Common myeloid progenitor, CD34-positive (primary cell): ENCODE data around the gene NUAK1.

Experiments
- CTCF ChIA-PET: fragments of 350-600 bp; sonication (Branson Sonifier 250); formaldehyde crosslinking; loops from one replicate; lab custom pipeline; 2021; ENCODE audit warnings: antibody characterized with exemption; lab: Charles Lee
- POLR2A ChIA-PET: fragments of 350-600 bp; sonication (Branson Sonifier 250); formaldehyde crosslinking; loops from one replicate; lab custom pipeline; 2021; ENCODE audit warnings: antibody characterized with exemption; lab: Charles Lee
- DNase-seq, 3 donors: peaks; one replicate each; pipeline versions ENCODE4 v3.0.0 to v3.0.0-alpha.2; 2013
- H3K27ac ChIP-seq, 2 experiments: 1 replicate in 1 of 2; 2 replicates in 1 of 2; pipeline ENCODE4 v1.7.0; 2013; ENCODE audit warnings: inconsistent platforms in 2 of 2, low read length in 2 of 2, mild to moderate bottlenecking in 2 of 2, low read depth in 1 of 2, moderate library complexity in 1 of 2; ENCODE audit not compliant: severe bottlenecking in 2 of 2, insufficient read depth in 1 of 2, poor library complexity in 1 of 2
- H3K27me3 ChIP-seq, 5 experiments: replicated peaks in 2 of 5; 1 replicate in 3 of 5; 2 replicates in 2 of 5; pipeline versions ENCODE4 v1.6.1 to v1.7.0; 2013; ENCODE audit warnings: low read length in 4 of 5, mild to moderate bottlenecking in 2 of 5, moderate library complexity in 2 of 5, inconsistent platforms in 1 of 5; ENCODE audit not compliant: insufficient read depth in 5 of 5, control insufficient read depth in 4 of 5
- H3K36me3 ChIP-seq, 4 experiments: 1 replicate in 2 of 4; 2 replicates in 2 of 4; pipeline versions ENCODE4 v1.6.1 to v1.7.0; 2013; ENCODE audit warnings: low read length in 3 of 4, control low read depth in 1 of 4, mild to moderate bottlenecking in 1 of 4; ENCODE audit not compliant: control insufficient read depth in 4 of 4, insufficient read depth in 4 of 4
- H3K4me1 ChIP-seq, 4 experiments: 1 replicate in 3 of 4; 2 replicates in 1 of 4; pipeline versions ENCODE4 v1.6.1 to v1.7.1; 2013; ENCODE audit warnings: low read length in 3 of 4, mild to moderate bottlenecking in 3 of 4, control low read depth in 1 of 4, inconsistent platforms in 1 of 4, moderate library complexity in 1 of 4; ENCODE audit not compliant: control insufficient read depth in 4 of 4, insufficient read depth in 4 of 4; ENCODE audit errors: control extremely low read depth in 1 of 4
- H3K4me3 ChIP-seq, 7 experiments: 1 replicate in 4 of 7; 2 replicates in 3 of 7; pipeline versions ENCODE4 v1.5.1 to v1.7.0; 2013; ENCODE audit warnings: mild to moderate bottlenecking in 7 of 7, low read length in 6 of 7, moderate library complexity in 6 of 7, inconsistent platforms in 2 of 7, low read depth in 2 of 7, control low read depth in 1 of 7; ENCODE audit not compliant: insufficient read depth in 4 of 7, control insufficient read depth in 1 of 7; ENCODE audit errors: extremely low read depth in 1 of 7
- H3K9me3 ChIP-seq, 5 experiments: 1 replicate in 4 of 5; 2 replicates in 1 of 5; pipeline versions ENCODE4 v1.6.1 to v1.7.1; 2013; ENCODE audit warnings: low read length in 4 of 5, mild to moderate bottlenecking in 2 of 5, inconsistent platforms in 1 of 5, low read depth in 1 of 5, moderate library complexity in 1 of 5; ENCODE audit not compliant: control insufficient read depth in 4 of 5, insufficient read depth in 2 of 5; ENCODE audit errors: control extremely low read depth in 1 of 5
- WGBS: methylation state at CpG from one replicate; pipeline ENCODE4 v1.1.5; 2013; ENCODE audit not compliant: insufficient coverage; 5-methylcytosine and 5-hydroxymethylcytosine counted together

The NUAK1 gene

GRCh38 chr12:106113042-106113441 lies 25.7 kb downstream of the NUAK1 start:
- ChIA-PET POLR2A (no interaction called here), CTCF (no interaction called here)
- peak in 1 of 3 donors; percentile 3 for DNase-seq
- Histone ChIP-seq H3K4me1 (no peaks in the 10 kb centered on the region), H3K4me3 (no peak overlapping the region), H3K36me3 (no peaks in the 10 kb centered on the region), H3K27ac (no peak overlapping the region), H3K27me3 (peaks cover 4 to 39% (median 10%) of the 10 kb centered on the region in 5 experiments), H3K9me3 (no peaks in the 10 kb centered on the region)
- 91% methylated on average over 4 of the region's 6 CpGs for WGBS

- Histone ChIP-seq H3K36me3 (no peaks in the 10 kb centered on the region), H3K27ac (no peak overlapping the region), H3K4me3 (no peak overlapping the region), H3K27me3 (peaks cover 4 to 41% (median 12%) of the 10 kb centered on the region in 5 experiments), H3K9me3 (no peaks in the 10 kb centered on the region), H3K4me1 (no peaks in the 10 kb centered on the region)
- CTCF ChIA-PET: no interaction called here
- DNase-seq: no peak
- POLR2A ChIA-PET: no interaction called here
- WGBS: 82% methylated on average over 11 of the region's 13 CpGs
These were observed 26.5 kb downstream of the NUAK1 start for GRCh38 chr12:106112145-106112821.

GRCh38 chr12:106110626-106111300 lies 28.0 kb downstream of the NUAK1 start:
- no CpG with 5 or more reads among the region's 4 CpGs for WGBS
- no peaks in the 10 kb centered on the region for H3K4me1 ChIP-seq
- no peak overlapping the region for H3K27ac ChIP-seq
- H3K9me3 ChIP-seq: no peaks in the 10 kb centered on the region
- no peak for DNase-seq
- H3K4me3 ChIP-seq: no peak overlapping the region
- no peaks in the 10 kb centered on the region for H3K36me3 ChIP-seq
- peaks cover 7 to 50% (median 14%) of the 10 kb centered on the region in 5 experiments for H3K27me3 ChIP-seq
- ChIA-PET POLR2A (no interaction called here), CTCF (no interaction called here)

GRCh38 chr12:106109168-106109910 lies 29.4 kb downstream of the NUAK1 start:
- WGBS: 51% methylated on average over 3 of the region's 4 CpGs
- Histone ChIP-seq H3K27ac (no peak overlapping the region), H3K27me3 (peaks cover 7 to 49% (median 15%) of the 10 kb centered on the region in 5 experiments), H3K36me3 (no peaks in the 10 kb centered on the region), H3K4me1 (no peaks in the 10 kb centered on the region), H3K9me3 (no peaks in the 10 kb centered on the region), H3K4me3 (no peak overlapping the region)
- DNase-seq: no peak
- ChIA-PET POLR2A (no interaction called here), CTCF (no interaction called here)

- ChIA-PET POLR2A (no interaction called here), CTCF (no interaction called here)
- H3K9me3 ChIP-seq: no peaks in the 10 kb centered on the region
- DNase-seq: no peak
- 72% methylated on average over 2 of the region's 4 CpGs for WGBS
- H3K27ac ChIP-seq: no peak overlapping the region
- H3K4me3 ChIP-seq: no peak overlapping the region
- peaks cover 7 to 46% (median 15%) of the 10 kb centered on the region in 5 experiments for H3K27me3 ChIP-seq
- no peaks in the 10 kb centered on the region for H3K4me1 ChIP-seq
- H3K36me3 ChIP-seq: no peaks in the 10 kb centered on the region
These were observed 30.4 kb downstream of the NUAK1 start for GRCh38 chr12:106108185-106108835.

- Histone ChIP-seq H3K9me3 (no peaks in the 10 kb centered on the region), H3K27ac (no peak overlapping the region), H3K27me3 (peaks cover 7 to 51% (median 15%) of the 10 kb centered on the region in 5 experiments), H3K36me3 (no peaks in the 10 kb centered on the region), H3K4me1 (no peaks in the 10 kb centered on the region), H3K4me3 (no peak overlapping the region)
- WGBS: 100% methylated on average over 1 of the region's 2 CpGs
- no peak for DNase-seq
- POLR2A ChIA-PET: no interaction called here
- CTCF ChIA-PET: no interaction called here
These were observed 31.2 kb downstream of the NUAK1 start for GRCh38 chr12:106107566-106107965.
